GM18861 (cell line): ENCODE results near the gene NKD2.
"Not testable (repeated sequence)": the region's sequence is repeated elsewhere in the genome, so short reads cannot be mapped to it uniquely, and the experiment has no call there.

ENCODE experiments used
- ATAC-seq: cut with Tn5 transposase; IDR thresholded peaks from one replicate; pipeline ENCODE4 v1.9.1; 2021; ENCODE audit not compliant: unreplicated experiment

Gene NKD2

DNA sequence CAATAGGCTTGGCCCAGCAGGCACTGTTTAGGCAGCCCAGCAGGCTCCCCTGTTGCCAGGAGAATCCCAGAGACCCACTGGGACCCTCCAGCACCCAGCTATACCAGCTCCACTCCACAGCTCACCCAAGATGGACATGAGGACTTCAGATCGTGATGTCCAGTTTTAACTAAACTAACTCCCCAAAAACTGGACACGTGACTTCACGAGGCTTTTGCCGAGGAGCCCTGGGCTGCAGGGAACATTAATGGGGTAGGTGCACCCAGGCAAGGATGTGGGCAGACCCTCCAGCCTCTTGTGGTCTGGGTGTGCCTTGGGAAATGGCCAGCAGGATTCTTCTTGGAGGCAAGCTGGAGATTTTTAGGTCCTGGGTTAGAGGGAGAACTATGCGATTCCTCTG, 8.9 kb upstream of the NKD2 start:
- ATAC-seq, result no peak

DNA sequence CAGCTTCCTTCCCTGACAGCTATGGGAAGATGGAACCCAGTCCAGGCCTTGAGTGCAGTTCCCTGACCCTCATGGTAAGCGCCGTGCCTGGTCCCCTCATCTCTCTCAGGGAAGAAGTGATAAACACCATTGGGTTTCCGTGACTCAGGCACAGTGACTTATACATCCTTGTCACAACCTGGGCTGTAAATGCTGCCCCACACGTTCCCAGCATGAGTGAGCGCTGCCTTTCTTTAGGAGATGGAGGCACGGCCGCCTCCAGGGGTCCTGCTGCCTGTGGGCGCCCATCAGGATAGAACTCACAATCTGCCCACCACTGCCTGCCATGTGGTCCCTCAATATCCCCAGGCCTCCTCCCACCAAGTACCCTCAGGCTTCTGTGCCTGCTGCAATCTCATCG, 8.3 kb upstream of the NKD2 start:
- no peak for ATAC-seq

DNA sequence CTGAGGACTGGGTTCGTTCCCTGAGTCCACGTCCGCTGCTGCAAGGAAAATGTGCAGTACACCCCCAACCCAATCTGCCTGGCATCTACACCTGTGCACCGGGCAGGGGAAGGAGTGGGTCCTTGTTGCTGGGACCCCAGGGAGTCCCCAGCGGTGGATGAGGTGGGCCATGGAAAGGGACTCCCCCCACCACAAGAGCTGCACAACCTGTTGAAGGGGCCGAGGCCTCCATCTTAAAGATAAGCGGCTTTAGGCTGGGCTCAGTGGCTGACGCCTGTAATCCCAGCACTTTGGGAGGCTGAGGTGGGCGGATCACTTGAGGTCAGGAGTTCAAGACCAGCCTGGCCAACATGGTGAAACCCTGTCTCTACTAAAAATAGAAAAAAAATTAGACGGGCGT, 7.8 kb upstream of the NKD2 start:
- ATAC-seq, result not testable (repeated sequence)

DNA sequence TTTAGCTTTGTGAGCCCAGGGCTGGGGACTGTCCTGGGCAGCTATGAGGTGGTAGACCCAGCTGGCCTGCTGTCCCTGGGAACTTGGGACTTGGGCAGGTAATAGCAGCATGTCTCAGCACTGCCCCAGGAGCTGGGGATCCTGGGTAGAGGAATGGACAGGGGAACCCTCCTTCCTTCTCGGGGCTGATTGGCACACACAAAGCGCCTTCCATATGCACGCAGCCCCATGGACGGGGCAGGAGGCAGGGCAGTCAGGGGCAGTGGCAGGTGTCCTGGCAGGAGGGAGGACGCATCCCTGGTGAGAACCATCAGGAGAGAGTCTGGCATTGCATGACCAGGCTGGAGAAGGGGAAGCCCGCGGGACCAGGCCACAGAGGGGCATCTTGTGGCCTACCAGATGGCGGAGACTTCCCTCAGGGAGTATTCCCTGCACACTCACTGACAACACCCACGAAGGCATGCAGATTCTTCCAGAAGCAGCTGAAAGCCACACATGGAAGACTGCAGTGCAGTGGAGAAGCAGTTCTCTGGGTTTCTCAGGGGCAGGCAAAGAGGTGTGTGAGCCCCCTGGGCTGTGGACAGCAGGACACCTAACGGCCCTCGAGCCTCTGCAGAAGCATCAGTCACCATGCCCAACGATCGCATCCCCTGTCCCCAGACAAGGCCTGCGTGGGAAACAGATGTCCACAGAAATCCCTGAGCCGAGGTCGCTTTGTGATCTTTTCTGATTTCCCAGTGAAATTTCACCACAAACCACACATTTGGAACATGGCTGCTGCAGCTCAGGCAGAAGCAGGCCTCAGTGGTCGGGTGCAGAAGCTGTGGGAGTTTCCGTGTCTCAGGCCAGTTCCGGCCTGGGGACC, 7.0 kb upstream of the NKD2 start:
- no peak for ATAC-seq

DNA sequence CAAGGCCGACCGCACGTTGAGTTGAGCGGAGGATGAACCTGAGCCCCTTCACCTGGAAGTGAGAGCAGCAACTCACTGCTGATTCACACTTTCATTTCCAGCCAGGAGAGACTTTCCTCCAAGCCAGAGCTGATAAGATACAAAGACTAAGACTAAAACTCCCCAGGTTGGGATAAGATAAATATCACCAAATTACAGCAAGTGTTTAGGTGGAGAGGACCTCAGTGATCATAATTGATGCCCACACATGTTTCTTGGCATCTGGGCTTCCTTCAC, 6.4 kb upstream of the NKD2 start:
- ATAC-seq, result no peak

DNA sequence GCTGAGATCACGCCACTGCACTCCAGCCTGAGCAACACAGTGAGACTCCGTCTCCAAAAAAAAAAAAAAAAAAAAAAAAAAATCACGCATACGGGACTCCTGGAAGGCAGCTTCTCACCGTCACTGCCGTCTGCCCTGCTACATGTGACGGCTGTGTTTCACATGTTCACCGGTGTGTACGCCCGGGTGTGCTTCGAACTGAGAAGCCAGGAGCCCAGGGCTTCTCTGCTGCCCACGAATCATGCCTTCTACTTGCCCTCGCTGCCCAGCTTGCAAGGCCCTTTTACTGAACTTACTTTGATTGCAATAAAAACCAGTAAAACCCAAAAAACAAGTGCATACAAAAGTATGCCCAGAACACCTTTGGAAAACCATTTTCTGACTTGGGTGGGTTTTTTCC, 5.8 kb upstream of the NKD2 start:
- ATAC-seq, result no peak

DNA sequence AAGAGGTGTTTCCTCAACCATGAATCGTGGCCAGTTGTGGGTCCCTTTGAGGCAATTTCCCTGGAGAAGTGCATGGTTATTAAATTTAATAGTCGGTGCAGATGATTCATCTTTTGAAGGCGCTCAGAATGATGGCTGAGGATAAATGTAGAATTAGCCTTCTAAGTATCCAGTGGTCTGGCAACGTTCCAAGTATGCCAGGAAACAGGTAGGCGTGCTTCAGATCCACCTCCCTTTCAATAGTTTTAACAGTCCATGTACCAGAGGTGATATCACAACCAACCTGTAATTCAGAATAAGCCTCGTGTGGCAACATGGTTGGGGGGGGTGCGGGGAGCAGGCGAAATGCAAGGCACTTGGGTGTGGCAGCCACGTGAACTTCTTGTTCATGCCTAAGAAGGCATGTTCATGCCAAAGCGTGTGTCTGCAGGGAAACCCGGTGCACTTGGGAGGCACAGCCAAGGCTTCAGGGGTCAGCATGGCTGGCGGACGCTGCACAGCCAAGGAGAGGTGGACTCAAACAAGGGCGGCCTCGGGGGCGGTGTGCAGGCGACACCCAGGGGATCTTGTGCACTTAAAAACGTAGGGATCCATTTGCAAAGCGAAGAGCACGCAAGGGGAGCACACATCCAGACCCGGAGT, 5.2 kb upstream of the NKD2 start:
- no peak for ATAC-seq

DNA sequence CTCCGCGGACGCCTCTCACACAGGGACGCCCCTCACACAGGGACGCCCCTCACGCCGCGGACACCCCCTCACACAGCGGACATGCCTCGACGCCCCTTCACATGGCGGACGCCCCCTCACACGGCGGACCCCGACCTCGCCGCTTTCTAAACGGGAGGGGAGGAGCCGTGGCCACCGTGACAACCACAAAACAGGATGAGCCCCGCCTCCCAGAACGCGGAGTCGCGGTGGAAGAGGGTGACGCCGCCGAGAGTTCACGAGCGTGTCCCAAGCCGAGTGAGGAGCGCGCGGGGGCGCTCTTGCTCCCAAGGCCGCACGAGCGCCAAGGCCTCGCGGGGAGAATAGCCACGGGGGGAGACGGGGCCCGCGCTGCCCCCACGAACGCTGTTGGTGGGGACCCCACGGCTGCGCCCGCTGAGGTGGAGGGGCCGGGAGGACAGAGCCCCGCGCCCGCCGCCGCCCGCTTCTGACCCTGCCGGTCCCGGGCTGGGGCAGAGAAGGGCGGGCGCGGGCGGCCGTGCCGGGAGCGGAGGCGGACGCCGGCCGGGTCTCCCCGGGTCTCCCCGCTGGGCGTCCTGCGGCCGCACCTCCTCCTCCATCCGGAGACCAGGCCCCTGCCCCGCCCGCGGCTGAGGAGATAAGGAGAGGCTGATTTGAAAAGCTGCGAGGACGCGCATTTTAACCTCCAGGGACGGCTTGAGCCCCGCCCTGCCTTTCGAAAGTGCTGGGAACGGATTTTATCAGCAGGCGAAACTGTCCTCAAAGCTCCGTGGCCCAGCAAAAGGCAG, 3.9 kb upstream of the NKD2 start:
- no peak for ATAC-seq

DNA sequence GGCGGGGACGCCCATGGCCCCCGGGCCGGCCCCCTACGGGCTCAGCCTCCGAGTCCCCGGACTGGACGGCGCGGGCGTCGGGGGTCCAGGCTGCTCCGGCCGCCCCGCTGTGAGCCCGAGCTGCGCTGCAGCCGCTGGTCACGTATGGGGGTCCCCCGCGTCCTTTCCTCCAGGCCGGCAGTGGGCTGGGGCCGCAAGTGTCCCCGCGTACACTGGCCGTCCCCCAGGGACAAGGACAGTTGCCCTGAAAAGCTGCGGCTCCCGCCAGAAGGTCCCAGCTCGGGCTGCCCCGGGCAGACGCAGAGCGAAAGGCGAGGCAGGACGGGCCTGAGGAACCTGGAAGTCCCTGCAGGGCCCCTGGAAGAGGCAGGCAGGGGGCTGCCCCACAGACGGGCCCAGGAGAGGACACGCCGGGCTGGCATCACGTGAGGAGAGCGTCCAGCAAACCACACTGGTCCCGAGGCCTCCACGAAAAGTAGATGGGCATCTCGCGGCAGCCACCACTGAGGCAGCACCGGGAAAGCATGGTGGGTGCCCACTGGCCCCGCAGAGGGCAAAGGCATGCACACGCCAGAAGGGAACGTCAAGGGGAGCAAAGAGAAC, 3.3 kb upstream of the NKD2 start:
- ATAC-seq, result no peak

DNA sequence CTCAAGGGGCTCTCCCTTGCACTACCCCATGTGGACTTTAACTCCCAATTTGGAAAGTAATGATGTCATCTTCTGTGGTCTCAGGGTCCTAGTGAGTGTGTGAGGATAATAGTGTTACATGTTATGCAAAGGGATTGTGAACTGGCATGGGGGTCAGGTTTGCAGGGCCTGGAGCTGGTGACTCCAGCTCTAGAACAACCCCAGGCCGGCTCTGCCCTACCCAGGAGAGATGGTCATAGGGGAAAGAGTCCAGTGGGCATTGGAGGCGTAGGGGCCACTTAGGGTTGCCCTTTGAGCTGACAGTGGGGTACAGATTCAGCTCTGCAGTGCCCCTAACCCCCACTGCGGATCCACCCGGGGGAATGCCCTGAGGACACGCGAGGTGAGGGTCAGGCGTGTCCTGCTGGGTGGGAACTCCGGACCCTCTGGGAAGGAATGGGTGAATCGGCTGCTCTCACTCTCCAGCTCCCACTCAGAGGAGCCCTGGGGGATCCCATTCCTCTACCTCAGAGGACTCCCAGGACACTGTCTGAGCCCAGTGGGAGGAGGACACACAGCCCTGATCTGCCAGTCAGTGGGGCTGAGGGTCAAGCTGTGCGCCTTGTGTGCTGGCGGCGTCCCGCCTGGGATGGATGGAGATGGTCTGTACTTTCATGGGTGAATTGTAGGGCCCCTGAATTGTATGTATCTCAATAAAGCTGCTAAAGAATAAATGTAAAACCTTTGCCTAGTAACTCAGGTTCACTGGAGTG, 2.5 kb upstream of the NKD2 start:
- ATAC-seq, result no peak

DNA sequence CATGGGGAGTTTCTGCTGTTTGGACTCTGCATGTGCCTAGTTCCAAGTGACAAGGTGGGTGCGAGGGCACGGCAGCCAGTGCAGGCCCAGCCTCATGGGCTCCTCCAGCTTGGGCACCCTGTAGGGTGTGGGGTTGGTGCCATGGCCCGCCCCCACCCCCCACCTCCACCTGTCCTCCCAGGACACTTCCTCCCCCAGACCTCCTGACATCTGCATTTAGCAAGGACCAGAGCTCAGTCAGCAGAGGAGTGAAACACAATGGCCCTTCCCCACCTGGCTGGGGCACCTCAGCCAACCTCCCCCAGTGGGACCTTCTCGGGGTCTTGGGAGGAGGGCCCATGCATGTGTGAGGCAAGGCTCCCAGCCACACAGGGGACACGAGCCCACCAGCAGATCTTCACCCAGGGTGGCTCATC, 1.9 kb upstream of the NKD2 start:
- no peak for ATAC-seq

DNA sequence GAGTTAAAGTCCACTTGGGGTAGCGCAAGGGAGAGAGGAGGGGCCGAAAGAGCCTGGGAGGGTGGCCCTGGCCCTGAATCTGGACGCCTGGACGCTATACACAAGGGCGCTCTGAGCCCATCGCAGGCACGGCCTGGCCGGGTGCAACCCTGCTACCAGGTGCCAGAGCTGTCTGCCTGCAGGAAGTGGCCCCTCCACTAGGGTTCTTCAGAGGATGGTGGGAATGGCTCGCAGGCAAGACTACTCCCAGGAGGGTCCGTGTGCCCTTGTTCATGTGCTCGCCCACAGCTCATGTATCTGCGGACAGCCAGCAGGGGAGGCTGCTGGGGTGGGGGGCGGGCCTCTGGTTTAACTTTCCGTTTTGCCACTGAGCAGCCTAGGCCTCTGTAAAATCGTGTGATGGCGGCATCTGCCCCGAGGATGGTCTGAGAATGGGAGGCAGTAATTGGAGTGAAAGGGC, 1.4 kb upstream of the NKD2 start:
- ATAC-seq, result no peak

DNA sequence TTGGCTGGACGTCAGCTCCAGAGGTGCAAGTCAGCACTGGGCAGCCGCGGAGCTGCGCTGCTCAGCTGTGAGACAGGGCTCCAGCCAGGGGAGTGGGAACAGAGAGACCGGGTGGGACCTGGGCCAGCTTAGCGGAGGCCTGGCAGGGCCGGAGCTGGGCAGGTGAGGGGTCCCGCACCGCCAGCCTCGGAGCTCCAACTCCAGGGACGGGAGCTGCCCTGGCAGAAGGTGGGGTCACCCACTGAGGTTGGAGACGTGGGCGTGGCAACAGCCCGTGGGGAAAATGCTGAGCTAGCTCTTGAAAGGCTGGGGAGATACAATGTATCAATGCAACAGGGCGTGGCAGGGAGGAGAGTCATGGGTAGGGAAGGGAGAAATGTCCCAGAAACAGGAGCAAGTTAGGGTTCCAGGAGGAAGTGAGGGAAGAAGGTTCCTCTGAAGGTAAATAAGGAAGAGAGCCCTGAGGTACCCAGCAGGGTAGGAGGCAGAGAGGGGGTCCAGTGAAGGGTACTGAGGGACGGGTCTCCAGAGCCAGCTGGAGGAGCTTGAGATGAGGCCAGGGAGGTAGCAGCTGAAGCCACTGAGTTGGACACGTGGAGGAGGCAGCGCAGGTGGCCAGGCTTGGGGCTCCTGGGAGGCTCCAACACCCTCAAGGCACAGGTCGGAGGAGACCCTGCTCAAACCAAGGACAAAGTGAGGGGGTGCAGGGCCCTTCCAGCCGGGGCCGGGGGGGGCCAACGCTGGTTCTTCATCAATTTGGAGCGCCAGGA, 736 bp upstream of the NKD2 start:
- ATAC-seq, result no peak

DNA sequence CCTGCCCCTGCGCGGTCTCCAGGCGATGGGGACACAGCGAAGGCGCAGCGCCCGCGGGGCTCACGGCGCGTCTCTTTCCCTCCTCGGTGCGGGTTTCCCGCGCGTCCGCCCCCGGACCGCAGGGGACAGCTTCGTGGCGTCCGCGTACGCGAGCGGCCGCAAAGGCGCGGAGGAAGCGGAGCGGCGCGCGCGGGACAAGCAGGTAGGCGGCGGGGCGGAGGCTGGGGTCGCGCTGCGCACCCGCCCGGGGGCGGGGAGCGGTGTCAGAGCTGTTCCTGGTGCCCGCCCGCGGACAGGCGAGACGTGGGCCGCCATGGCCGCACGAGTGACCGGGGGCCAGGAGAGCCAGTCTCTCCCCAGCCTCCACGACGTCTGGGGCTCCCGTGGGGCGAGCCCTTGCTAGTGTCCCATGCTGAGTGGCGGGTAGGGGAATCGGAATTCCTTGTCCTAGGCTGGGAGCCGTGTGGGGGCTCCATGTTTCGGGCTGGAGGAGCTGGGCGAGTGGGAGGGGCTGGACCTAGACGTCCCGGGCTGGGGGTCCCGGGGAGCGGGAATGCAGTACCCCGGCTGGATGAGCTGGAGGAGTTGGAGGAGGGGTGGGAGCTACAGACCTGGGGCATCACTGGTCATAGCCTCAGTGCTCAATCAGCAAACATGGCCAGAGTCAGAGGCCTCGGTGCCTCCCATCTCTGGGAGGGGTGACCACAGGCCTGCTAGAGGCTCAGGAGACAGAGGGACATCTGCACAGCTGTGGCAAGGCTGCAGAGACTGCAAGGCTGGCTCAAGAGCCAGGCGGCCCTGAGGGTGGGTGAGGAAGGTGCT, 968 bp downstream of the NKD2 start:
- ATAC-seq, result no peak

DNA sequence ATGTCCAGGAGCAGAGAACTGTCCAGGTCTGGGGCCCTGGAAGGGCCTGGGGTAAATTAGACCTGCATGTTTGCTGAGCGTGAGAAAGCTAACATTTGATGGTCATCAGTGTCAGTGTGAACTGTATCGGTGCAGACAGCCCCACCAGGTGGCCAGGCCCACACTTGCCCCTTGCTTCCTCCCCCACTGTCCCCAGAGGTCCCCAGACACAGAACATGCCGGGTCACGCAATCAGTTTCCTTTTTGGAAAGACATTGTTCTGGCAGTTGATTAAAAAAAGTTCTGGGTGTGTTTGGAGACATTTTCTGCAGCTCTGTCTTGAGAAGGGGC, 1.5 kb downstream of the NKD2 start:
- ATAC-seq, result no peak

DNA sequence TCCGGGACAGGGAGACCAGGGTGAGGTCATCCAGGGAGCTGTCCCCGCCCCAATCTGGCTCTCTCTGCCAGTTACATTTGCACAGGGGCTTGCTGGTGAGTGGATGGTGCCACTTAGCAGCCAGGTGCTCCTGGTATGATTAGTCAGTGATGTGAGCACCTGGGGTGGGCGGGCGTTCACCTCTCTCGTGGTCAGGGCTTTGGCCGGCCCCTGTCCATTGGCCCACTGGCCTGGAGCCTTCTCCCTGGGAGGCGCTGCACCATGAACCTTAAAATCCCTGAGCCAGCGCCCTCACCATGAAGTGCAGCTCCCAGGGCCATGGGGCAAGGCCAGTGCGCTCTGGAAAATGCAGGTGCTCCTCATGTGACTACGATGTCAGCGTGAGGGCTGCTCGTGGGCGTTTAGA, 2.0 kb downstream of the NKD2 start:
- ATAC-seq, result no peak

DNA sequence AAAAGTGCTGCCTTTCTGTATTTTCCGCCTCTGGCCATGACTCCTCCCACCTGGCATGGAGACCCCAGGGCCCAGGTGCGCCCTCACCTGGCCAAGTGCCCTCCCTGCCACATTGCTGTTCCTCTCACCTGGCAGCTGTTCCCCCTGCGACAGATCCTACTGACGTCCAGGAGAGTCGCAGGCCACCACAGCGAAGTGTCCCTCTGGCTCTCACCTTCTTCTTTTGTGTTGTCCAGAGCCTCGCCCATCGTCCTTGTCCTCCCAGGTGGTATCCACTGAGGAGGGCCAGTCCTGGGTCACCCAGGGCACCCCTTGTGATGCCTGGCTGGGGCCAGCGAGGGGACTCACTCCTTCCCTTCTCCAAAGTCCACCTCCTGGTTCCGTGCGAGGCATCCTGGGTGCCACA, 2.6 kb downstream of the NKD2 start:
- no peak for ATAC-seq

DNA sequence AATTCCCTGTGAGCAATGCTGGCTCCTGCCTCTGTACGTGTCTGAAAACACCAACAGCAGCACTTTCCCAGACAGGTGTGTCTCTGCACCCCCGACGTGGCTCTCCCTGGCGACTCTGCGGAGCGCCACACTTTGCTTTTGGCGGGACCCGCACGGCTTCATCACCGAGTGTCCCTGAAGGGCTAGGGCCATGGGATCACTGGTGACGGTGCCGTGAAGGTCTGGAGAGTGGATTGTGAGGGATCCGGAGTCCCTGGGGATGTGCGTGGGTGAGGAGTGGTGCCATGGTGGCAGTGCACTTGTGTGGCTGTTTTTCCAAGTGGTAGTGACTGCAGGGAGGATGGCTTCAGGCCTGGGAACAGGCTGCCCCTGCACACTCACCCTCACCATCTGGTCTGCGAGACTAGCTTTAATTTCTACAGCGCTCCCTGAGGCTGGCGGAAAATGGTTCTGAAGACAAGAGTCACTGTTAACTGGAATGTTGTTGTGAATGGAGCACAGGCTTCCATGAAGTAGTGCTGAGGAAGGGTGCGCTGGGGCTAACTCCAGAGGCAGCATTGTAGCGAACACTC, 3.2 kb downstream of the NKD2 start:
- ATAC-seq, result no peak

DNA sequence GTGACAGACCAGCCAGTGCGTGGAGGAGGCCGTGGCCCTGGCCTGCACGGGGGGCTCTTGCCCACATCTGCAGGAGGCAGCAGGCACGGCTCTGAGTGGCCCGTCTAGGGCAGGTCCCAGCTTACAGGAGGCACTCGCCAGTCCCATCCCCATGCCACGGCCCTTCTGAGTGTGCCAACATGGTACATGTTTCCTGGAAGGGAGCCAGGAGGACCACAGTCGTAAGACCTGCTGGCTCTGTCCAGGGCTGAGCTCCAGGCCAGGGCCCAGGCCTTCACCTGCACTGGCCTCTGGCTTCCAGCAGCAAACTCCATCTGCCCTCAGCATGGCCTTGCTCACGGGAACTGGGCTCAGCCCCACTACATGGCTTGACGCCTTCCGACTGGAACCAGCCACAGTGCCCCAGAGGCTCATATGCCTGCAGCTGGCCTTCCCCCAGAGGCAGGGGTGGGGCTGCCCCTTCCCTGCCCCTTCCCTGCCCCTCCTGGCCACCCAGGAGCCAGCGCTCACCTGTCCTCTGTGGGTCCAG, 3.8 kb downstream of the NKD2 start:
- ATAC-seq, result no peak
